ENCODE data around the gene BCORL1. TPM values are rescaled to one million over a fixed set of nuclear protein-coding genes. Genes with fewer than 3 reads are reported as not detected.

Gene BCORL1
- total RNA-seq, 2 experiments from 2014 or later = 1.7 to 5.4 TPM

DNA sequence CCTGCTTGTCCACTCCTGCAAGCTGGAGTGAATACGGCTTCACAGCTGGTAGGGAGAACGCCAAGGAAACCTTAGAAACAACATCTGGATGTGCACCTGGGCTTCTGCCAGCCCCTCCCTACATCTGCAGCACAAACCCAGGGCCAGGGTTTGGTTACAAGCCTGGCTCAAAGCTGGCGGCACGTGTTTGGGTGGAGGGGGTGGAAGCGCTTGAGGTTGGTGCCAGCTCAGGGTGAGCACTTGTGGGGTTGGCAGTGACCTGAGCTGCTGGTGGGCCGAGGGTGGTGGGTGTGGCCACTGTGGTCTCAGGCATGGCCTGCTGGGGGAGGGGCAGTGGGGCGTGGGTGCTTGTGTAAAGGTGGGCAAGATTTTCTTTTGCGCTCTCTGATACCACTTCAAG is 112.3 kb downstream of the BCORL1 start:
- ChIA-PET CTCF (ENCODE audit: unreplicated experiment) (no interaction called here), POLR2A (interaction anchor here (0.6 kb wide), 2 partner anchors 158 to 275 kb away, joined by 3 read pairs; no protein-coding TSS in a partner anchor)
- Histone ChIP-seq H4K20me1 (ENCODE audit: insufficient read depth, low read length) (no peaks in the 10 kb centered on the region), H3K27ac (ENCODE audit: low read depth, low read length, poor library complexity, severe bottlenecking) (no peak overlapping the region), H2AFZ (ENCODE audit: low read length) (no peak overlapping the region), H3K4me1 (ENCODE audit: insufficient read depth, low read length, poor library complexity, severe bottlenecking) (peaks cover 36% of the 10 kb centered on the region), H3K9me2 (ENCODE audit: insufficient read depth, low read length) (no peaks in the 10 kb centered on the region), H3K4me2 (ENCODE audit: low read length) (no peak overlapping the region), H3K9me3 (ENCODE audit: low read length) (no peaks in the 10 kb centered on the region), H3K79me2 (ENCODE audit: insufficient read depth, low read depth, low read length) (peaks cover 30% of the 10 kb centered on the region; the same call in 1 of the 2 replicates), H3K36me3 (ENCODE audit: insufficient read depth, low read length) (no peaks in the 10 kb centered on the region), H3K4me3 (ENCODE audit: low read depth, low read length, poor library complexity, severe bottlenecking) (no peak overlapping the region)
- no TSS peak for BruUV-seq (replicated peaks)
- no peak for DNase-seq (ENCODE audit: low spot score)
- no peak for TF ChIP-seq EZH2phosphoT487 (IDR thresholded peaks at IDR 0.05; ENCODE audit: borderline replicate concordance, low read depth, low read length)
- TF ChIP-seq, protein P1, sequence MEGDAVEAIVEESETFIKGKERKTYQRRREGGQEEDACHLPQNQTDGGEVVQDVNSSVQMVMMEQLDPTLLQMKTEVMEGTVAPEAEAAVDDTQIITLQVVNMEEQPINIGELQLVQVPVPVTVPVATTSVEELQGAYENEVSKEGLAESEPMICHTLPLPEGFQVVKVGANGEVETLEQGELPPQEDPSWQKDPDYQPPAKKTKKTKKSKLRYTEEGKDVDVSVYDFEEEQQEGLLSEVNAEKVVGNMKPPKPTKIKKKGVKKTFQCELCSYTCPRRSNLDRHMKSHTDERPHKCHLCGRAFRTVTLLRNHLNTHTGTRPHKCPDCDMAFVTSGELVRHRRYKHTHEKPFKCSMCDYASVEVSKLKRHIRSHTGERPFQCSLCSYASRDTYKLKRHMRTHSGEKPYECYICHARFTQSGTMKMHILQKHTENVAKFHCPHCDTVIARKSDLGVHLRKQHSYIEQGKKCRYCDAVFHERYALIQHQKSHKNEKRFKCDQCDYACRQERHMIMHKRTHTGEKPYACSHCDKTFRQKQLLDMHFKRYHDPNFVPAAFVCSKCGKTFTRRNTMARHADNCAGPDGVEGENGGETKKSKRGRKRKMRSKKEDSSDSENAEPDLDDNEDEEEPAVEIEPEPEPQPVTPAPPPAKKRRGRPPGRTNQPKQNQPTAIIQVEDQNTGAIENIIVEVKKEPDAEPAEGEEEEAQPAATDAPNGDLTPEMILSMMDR (conservative IDR thresholded peaks at IDR 0.05; ENCODE audit: low read length) = no peak
- intact Hi-C loops (cut with micrococcal nuclease; ENCODE audit: unreplicated experiment) = no loop called here

DNA sequence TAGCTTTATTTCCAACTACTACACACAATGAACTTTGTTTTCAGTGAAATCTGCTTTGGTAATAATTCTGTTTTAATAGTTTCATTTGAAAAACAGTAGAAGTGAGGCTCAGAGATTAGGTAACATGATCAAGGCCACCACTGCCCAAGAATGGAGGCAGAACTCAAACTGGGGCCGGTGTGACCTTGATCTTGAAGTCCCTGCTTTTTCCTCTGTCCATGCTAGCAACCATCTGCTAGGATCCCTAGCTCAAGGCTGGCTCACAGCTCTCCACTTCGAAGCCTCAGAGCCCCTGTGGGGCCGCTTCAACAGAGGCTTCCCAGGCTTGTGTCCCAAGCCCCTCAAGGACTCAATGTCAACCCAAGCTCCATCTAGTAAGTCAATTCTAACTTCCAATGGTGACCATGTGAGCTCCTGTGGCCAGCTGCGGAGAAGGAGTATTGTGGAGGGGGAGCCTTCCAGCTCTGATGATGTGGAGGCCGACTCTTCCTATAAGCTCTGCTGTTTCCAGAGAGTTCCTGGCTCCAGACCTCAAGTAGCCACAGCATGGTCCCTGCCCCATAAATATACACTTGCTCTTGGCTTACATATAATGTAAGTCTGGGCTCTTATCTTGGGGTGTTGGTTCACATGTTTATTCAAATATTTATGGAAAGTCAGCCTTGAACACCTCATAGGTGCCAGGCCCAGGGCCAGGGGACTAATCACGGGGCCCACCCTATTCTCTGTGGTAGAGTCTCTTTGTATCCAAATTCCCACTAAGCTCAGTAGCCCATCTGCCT is 113.0 kb downstream of the BCORL1 start:
- Histone ChIP-seq H3K9me3 (ENCODE audit: low read length) (no peaks in the 10 kb centered on the region), H3K4me1 (ENCODE audit: insufficient read depth, low read length, poor library complexity, severe bottlenecking) (peaks cover 32% of the 10 kb centered on the region), H3K9me2 (ENCODE audit: insufficient read depth, low read length) (no peaks in the 10 kb centered on the region), H2AFZ (ENCODE audit: low read length) (no peak overlapping the region), H3K79me2 (ENCODE audit: insufficient read depth, low read depth, low read length) (peaks cover 36% of the 10 kb centered on the region; the same call in 1 of the 2 replicates), H3K36me3 (ENCODE audit: insufficient read depth, low read length) (no peaks in the 10 kb centered on the region), H4K20me1 (ENCODE audit: insufficient read depth, low read length) (no peaks in the 10 kb centered on the region), H3K4me2 (ENCODE audit: low read length) (no peak overlapping the region), H3K4me3 (ENCODE audit: low read depth, low read length, poor library complexity, severe bottlenecking) (no peak overlapping the region), H3K27ac (ENCODE audit: low read depth, low read length, poor library complexity, severe bottlenecking) (no peak overlapping the region)
- ChIA-PET CTCF (ENCODE audit: unreplicated experiment) (interaction anchor here (0.5 kb wide), 1 partner anchor 748 kb away, joined by 3 read pairs; no protein-coding TSS in a partner anchor), POLR2A (interaction anchor here (0.6 to 1.4 kb wide), 2 partner anchors 12 to 276 kb away, joined by 3 read pairs; no protein-coding TSS in a partner anchor)
- BruUV-seq (replicated peaks) = no TSS peak
- intact Hi-C loops (cut with micrococcal nuclease; ENCODE audit: unreplicated experiment) = no loop called here
- no peak for DNase-seq (ENCODE audit: low spot score)
- no peak for TF ChIP-seq EZH2phosphoT487 (IDR thresholded peaks at IDR 0.05; ENCODE audit: borderline replicate concordance, low read depth, low read length)

DNA sequence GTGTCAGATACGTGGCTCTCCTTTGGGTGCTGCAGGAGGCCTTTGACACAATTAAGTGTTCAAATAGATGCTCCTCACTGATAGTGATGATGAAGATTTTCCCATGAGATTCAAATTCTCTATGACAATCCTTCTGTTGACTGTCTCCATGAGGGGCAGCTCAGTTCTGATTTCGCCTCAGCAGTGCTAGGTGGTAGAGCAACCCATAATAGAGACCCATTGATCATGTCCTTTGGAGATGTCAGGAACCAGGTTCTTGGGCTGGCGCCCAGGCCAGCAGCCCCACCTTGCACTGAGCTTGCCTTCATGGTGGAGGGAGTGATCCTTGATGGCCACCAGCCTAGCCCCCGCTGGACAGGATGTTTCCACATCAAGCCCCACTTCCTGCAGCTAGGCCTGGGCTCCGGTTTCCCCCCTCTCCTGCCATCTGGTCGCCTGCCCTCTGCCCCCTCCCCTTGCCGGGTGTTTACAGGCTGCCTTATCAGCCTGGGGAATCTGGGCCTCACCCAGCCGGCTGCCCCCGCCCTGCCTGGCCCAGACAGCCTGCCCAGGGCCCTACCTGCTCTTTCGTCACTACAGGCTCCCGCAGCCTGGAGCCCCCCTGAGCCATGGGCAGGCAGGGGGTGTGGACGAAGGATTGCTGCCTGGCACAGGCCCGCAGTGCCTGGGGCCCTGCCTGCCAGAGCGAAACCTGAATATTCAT is 115.2 kb downstream of the BCORL1 start:
- ChIA-PET POLR2A (no interaction called here), CTCF (ENCODE audit: unreplicated experiment) (no interaction called here)
- Histone ChIP-seq H3K4me1 (ENCODE audit: insufficient read depth, low read length, poor library complexity, severe bottlenecking) (peaks cover 11% of the 10 kb centered on the region), H2AFZ (ENCODE audit: low read length) (no peak overlapping the region), H3K9me3 (ENCODE audit: low read length) (no peaks in the 10 kb centered on the region), H3K27ac (ENCODE audit: low read depth, low read length, poor library complexity, severe bottlenecking) (no peak overlapping the region), H3K4me2 (ENCODE audit: low read length) (no peak overlapping the region), H3K9me2 (ENCODE audit: insufficient read depth, low read length) (no peaks in the 10 kb centered on the region), H3K79me2 (ENCODE audit: insufficient read depth, low read depth, low read length) (peaks cover 42% of the 10 kb centered on the region; the same call in 1 of the 2 replicates), H3K4me3 (ENCODE audit: low read depth, low read length, poor library complexity, severe bottlenecking) (no peak overlapping the region), H4K20me1 (ENCODE audit: insufficient read depth, low read length) (no peaks in the 10 kb centered on the region), H3K36me3 (ENCODE audit: insufficient read depth, low read length) (no peaks in the 10 kb centered on the region)
- no TSS peak for BruUV-seq (replicated peaks)
- intact Hi-C loops (cut with micrococcal nuclease; ENCODE audit: unreplicated experiment) = no loop called here
- TF ChIP-seq EZH2phosphoT487 (IDR thresholded peaks at IDR 0.05; ENCODE audit: borderline replicate concordance, low read depth, low read length) = no peak
- TF ChIP-seq, protein P1 (conservative IDR thresholded peaks at IDR 0.05; ENCODE audit: low read length) = no peak
- DNase-seq (ENCODE audit: low spot score) = no peak

Measured in OCI-LY7 (cell line).